DND-41 (cell line): ENCODE results near the gene SULF2.
A peak's percentile ranks its signal among the peaks of the same experiment; 100 is the strongest.

Experiments used
- ATAC-seq: fragments of 200-7000 bp; cut with Tn5 transposase; 3 replicates; pipeline ENCODE4 v1.9.1; 2021; ENCODE audit warnings: low read depth; ENCODE audit not compliant: insufficient read depth
- DNase-seq: peaks from one replicate; pipeline ENCODE4 v3.0.0-alpha.2; 2020
- H2AFZ ChIP-seq: 2 replicates; pipeline ENCODE4 v1.6.0; 2012; ENCODE audit warnings: low read depth, low read length
- H3K27ac ChIP-seq: 2 replicates; pipeline ENCODE4 v1.5.1; 2012; ENCODE audit warnings: low read length, inconsistent platforms
- H3K27me3 ChIP-seq: fragments of 200-600 bp; sonication (generic); 2 replicates; pipeline ENCODE4 v1.6.0; 2012; ENCODE audit warnings: low read length, mild to moderate bottlenecking, inconsistent platforms; ENCODE audit not compliant: insufficient read depth, poor library complexity
- H3K36me3 ChIP-seq: 2 replicates; pipeline ENCODE4 v1.5.1; 2012; ENCODE audit warnings: low read length, inconsistent platforms; ENCODE audit not compliant: insufficient read depth
- H3K4me1 ChIP-seq: 2 replicates; pipeline ENCODE4 v1.5.1; 2012; ENCODE audit warnings: mild to moderate bottlenecking, low read length; ENCODE audit not compliant: insufficient read depth
- H3K4me2 ChIP-seq: 2 replicates; pipeline ENCODE4 v1.6.0; 2012; ENCODE audit warnings: mild to moderate bottlenecking, moderate library complexity, low read length, inconsistent platforms; ENCODE audit not compliant: insufficient read depth
- H3K4me3 ChIP-seq, 2 experiments: fragments of 200-600 bp in 1 of 2; shearing (Covaris generic) in 1 of 2; 2 replicates each; pipeline ENCODE4 v1.5.1; 2012 to 2016; ENCODE audit warnings: inconsistent platforms in 2 of 2, low read length in 2 of 2, mild to moderate bottlenecking in 2 of 2, low read depth in 1 of 2, moderate library complexity in 1 of 2
- H3K79me2 ChIP-seq: 2 replicates; pipeline ENCODE4 v1.6.0; 2012; ENCODE audit warnings: low read length, inconsistent platforms; ENCODE audit not compliant: insufficient read depth
- H3K9ac ChIP-seq: 2 replicates; pipeline ENCODE4 v1.6.0; 2012; ENCODE audit warnings: low read depth, mild to moderate bottlenecking, inconsistent platforms, low read length, moderate library complexity
- H3K9me3 ChIP-seq: 2 replicates; pipeline ENCODE4 v1.5.1; 2012; ENCODE audit warnings: low read length, moderate library complexity, mild to moderate bottlenecking, inconsistent platforms; ENCODE audit not compliant: insufficient read depth, severe bottlenecking
- H4K20me1 ChIP-seq: 2 replicates; pipeline ENCODE4 v1.6.0; 2012; ENCODE audit warnings: low read length; ENCODE audit not compliant: insufficient read depth
- CTCF ChIP-seq: IDR thresholded peaks from 2 replicates; pipeline ENCODE4 v1.5.1; 2012; ENCODE audit warnings: borderline replicate concordance, low read length, moderate library complexity, mild to moderate bottlenecking; ENCODE audit not compliant: poor library complexity, severe bottlenecking; ENCODE audit errors: extremely low read depth
- EZH2 ChIP-seq: IDR thresholded peaks from 3 replicates; pipeline ENCODE4 v1.6.1; 2012; ENCODE audit warnings: borderline replicate concordance, low read depth, mild to moderate bottlenecking, moderate library complexity, low read length, inconsistent platforms; ENCODE audit not compliant: severe bottlenecking

Gene SULF2

DNA sequence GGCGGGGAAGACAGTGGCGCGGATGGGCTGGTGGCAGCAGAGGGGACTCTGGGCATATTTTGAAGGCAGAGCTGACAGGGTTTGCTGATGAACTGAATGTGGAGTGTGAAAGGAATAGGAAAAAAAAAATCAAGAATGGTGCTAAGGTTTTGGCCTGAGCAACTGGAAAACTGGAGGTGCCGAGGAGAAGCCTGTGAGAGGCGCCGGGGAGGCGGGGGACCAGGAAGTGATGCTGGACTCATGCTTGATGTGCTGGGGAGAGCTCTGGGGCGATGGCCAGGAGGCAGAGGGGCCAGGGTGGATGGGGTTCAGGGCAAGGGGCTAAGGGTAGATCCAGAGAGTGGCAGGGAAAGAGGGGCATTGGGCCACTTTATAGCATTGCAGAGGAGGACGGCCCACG, 55.8 kb downstream of the SULF2 start:
- no peak for TF ChIP-seq CTCF
- no peak for TF ChIP-seq EZH2
- no peaks in the 10 kb centered on the region for H3K9me3 ChIP-seq
- peaks cover 21% of the 10 kb centered on the region for H3K4me1 ChIP-seq
- H3K36me3 ChIP-seq, result no peaks in the 10 kb centered on the region
- no peak for ATAC-seq
- H3K9ac ChIP-seq, result no peak overlapping the region
- H2AFZ ChIP-seq, result no peak overlapping the region
- H3K27me3 ChIP-seq, result no peaks in the 10 kb centered on the region
- no peak overlapping the region for H3K4me3 ChIP-seq
- no peaks in the 10 kb centered on the region for H3K79me2 ChIP-seq
- H3K4me2 ChIP-seq, result no peak overlapping the region
- no peak for DNase-seq
- no peaks in the 10 kb centered on the region for H4K20me1 ChIP-seq
- no peak overlapping the region for H3K27ac ChIP-seq

GRCh38 chr20:47727909-47728361, 57.3 kb downstream of the SULF2 start:
- H3K27ac ChIP-seq, result no peak overlapping the region
- no peaks in the 10 kb centered on the region for H3K27me3 ChIP-seq
- H4K20me1 ChIP-seq, result no peaks in the 10 kb centered on the region
- H3K36me3 ChIP-seq, result no peaks in the 10 kb centered on the region
- H3K79me2 ChIP-seq, result no peaks in the 10 kb centered on the region
- H2AFZ ChIP-seq, result no peak overlapping the region
- no peak overlapping the region for H3K4me3 ChIP-seq
- H3K4me1 ChIP-seq, result peaks cover 21% of the 10 kb centered on the region
- TF ChIP-seq EZH2 (no peak), CTCF (no peak)
- no peak overlapping the region for H3K9ac ChIP-seq
- DNase-seq (no peak), ATAC-seq (no peak)
- H3K9me3 ChIP-seq, result no peaks in the 10 kb centered on the region
- H3K4me2 ChIP-seq, result no peak overlapping the region

- no peak overlapping the region for H3K4me2 ChIP-seq
- no peaks in the 10 kb centered on the region for H3K9me3 ChIP-seq
- no peaks in the 10 kb centered on the region for H3K79me2 ChIP-seq
- H3K36me3 ChIP-seq, result no peaks in the 10 kb centered on the region
- H3K4me3 ChIP-seq, result no peak overlapping the region
- no peak overlapping the region for H3K9ac ChIP-seq
- DNase-seq (peak; percentile 56), ATAC-seq (peak; percentile 58)
- TF ChIP-seq EZH2 (no peak), CTCF (no peak)
- peaks cover 21% of the 10 kb centered on the region for H3K4me1 ChIP-seq
- H4K20me1 ChIP-seq, result no peaks in the 10 kb centered on the region
- H3K27ac ChIP-seq, result 0 out of 2 replicates have a peak overlapping the region, but pooled peaks have one; percentile 14
- no peak overlapping the region for H2AFZ ChIP-seq
- H3K27me3 ChIP-seq, result no peaks in the 10 kb centered on the region
These were observed 58.0 kb downstream of the SULF2 start for GRCh38 chr20:47727170-47727880.
